SK-N-SH treated with all-trans-retinoic acid at 6 μM for 48 hours (cell line): Measurements from ENCODE around the gene RASGRF2.

ENCODE experiments used
- CSDC2 ChIP-seq: fragments of 250-450 bp; sonication (Bioruptor Pico); IDR thresholded peaks from 2 replicates; pipeline ENCODE4 v1.5.0; 2020; ENCODE audit warnings: mild to moderate bottlenecking, moderate library complexity
- ESRRG ChIP-seq: fragments of 250-450 bp; sonication (Bioruptor Pico); IDR thresholded peaks from 2 replicates; pipeline ENCODE4 v1.6.1; 2021; ENCODE audit warnings: mild to moderate bottlenecking
- GLIS3 ChIP-seq: fragments of 250-450 bp; sonication (Bioruptor Pico); IDR thresholded peaks from 2 replicates; pipeline ENCODE4 v1.5.0; 2020; ENCODE audit warnings: mild to moderate bottlenecking, moderate library complexity
- PATZ1 ChIP-seq: fragments of 250-450 bp; sonication (Bioruptor Pico); IDR thresholded peaks from 2 replicates; pipeline ENCODE4 v1.8.0; 2020; ENCODE audit warnings: mild to moderate bottlenecking, moderate library complexity, borderline replicate concordance
- POU6F1 ChIP-seq: fragments of 250-450 bp; sonication (Bioruptor Pico); IDR thresholded peaks from 2 replicates; pipeline ENCODE4 v1.8.0; 2021; ENCODE audit warnings: low read depth, mild to moderate bottlenecking, moderate library complexity, borderline replicate concordance
- PPARA ChIP-seq: fragments of 250-450 bp; sonication (Bioruptor Pico); IDR thresholded peaks from 2 replicates; pipeline ENCODE4 v1.5.0; 2020; ENCODE audit warnings: mild to moderate bottlenecking, borderline replicate concordance
- RARB ChIP-seq: fragments of 250-450 bp; sonication (Bioruptor Pico); IDR thresholded peaks from 2 replicates; pipeline ENCODE4 v1.8.0; 2021; ENCODE audit warnings: mild to moderate bottlenecking, moderate library complexity
- TOX ChIP-seq: fragments of 250-450 bp; sonication (Bioruptor Pico); IDR thresholded peaks from 2 replicates; pipeline ENCODE4 v1.8.0; 2021; ENCODE audit warnings: mild to moderate bottlenecking, moderate library complexity, borderline replicate concordance
- ZC3H10 ChIP-seq: fragments of 250-450 bp; sonication (Bioruptor Pico); IDR thresholded peaks from 2 replicates; pipeline ENCODE4 v1.5.1; 2021; ENCODE audit warnings: mild to moderate bottlenecking, moderate library complexity
- ZNF565 ChIP-seq: fragments of 450-650 bp; formaldehyde crosslinking; conservative IDR thresholded peaks from 2 replicates; pipeline ENCODE4 v1.5.0; 2020; ENCODE audit warnings: low read depth, mild to moderate bottlenecking, moderate library complexity
- ZNF8 ChIP-seq: fragments of 450-650 bp; formaldehyde crosslinking; IDR thresholded peaks from 2 replicates; pipeline ENCODE4 v1.5.0; 2020; ENCODE audit warnings: mild to moderate bottlenecking, moderate library complexity

GRCh38 chr5:81228084-81228483 lies 267.9 kb downstream of the RASGRF2 start:
- TF ChIP-seq RARB (CRISPR knock-in tag), result no peak
- no peak for TF ChIP-seq ZC3H10 (CRISPR knock-in tag)
- no peak for TF ChIP-seq ZNF565 (CRISPR knock-in tag)
- no peak for TF ChIP-seq PPARA (CRISPR knock-in tag)
- TF ChIP-seq ZNF8 (CRISPR knock-in tag), result no peak
- TF ChIP-seq POU6F1 (CRISPR knock-in tag), result no peak
- no peak for TF ChIP-seq TOX (CRISPR knock-in tag)
- no peak for TF ChIP-seq ESRRG (CRISPR knock-in tag)
- no peak for TF ChIP-seq GLIS3 (CRISPR knock-in tag)
- no peak for TF ChIP-seq PATZ1
- no peak for TF ChIP-seq CSDC2
